OCI-LY1 (cell line): ENCODE measurements around the gene MS4A4E.

Experiments
- H2AFZ ChIP-seq: fragments of 200-600 bp; sonication (generic), shearing (Covaris generic); 2 replicates; pipeline ENCODE4 v1.6.0; 2014; ENCODE audit warnings: antibody characterized with exemption, mild to moderate bottlenecking, low read length
- H3F3A ChIP-seq: fragments of 200-600 bp; sonication (generic), shearing (Covaris generic); 2 replicates; pipeline ENCODE4 v1.6.0; 2014; ENCODE audit warnings: mild to moderate bottlenecking, antibody characterized with exemption, low read length, moderate library complexity; ENCODE audit not compliant: insufficient read depth
- H3K27ac ChIP-seq: fragments of 200-600 bp; sonication (generic); 2 replicates; pipeline ENCODE4 v1.5.1; 2014; ENCODE audit warnings: low read length, mixed run types, mild to moderate bottlenecking, low read depth; ENCODE audit not compliant: poor library complexity, severe bottlenecking
- H3K27me3 ChIP-seq: fragments of 200-600 bp; sonication (generic); 2 replicates; pipeline ENCODE4 v1.6.0; 2014; ENCODE audit warnings: antibody characterized with exemption, mild to moderate bottlenecking, low read length, moderate library complexity; ENCODE audit not compliant: insufficient read depth
- H3K36me3 ChIP-seq: fragments of 200-600 bp; sonication (generic); 2 replicates; pipeline ENCODE4 v1.6.1; 2014; ENCODE audit warnings: mild to moderate bottlenecking, antibody characterized with exemption, low read length, moderate library complexity, mixed read lengths; ENCODE audit not compliant: insufficient read depth
- H3K4me1 ChIP-seq: fragments of 200-600 bp; sonication (generic); 2 replicates; pipeline ENCODE4 v1.5.1; 2014; ENCODE audit warnings: mild to moderate bottlenecking, low read length, moderate library complexity; ENCODE audit not compliant: insufficient read depth, severe bottlenecking
- H3K4me2 ChIP-seq: fragments of 200-600 bp; sonication (generic), shearing (Covaris generic); 2 replicates; pipeline ENCODE4 v1.6.1; 2014; ENCODE audit warnings: low read length
- H3K4me3 ChIP-seq: fragments of 200-600 bp; sonication (generic); 2 replicates; pipeline ENCODE4 v1.5.1; 2014; ENCODE audit warnings: low read length, low read depth, mild to moderate bottlenecking, mixed read lengths; ENCODE audit not compliant: poor library complexity, severe bottlenecking
- H3K79me2 ChIP-seq: fragments of 200-600 bp; shearing (Covaris generic); 2 replicates; pipeline ENCODE4 v1.6.1; 2016; ENCODE audit warnings: mixed run types, low read length, mixed read lengths; ENCODE audit not compliant: insufficient read depth
- H3K9ac ChIP-seq: fragments of 200-600 bp; sonication (generic), shearing (Covaris generic); 2 replicates; pipeline ENCODE4 v1.6.1; 2014; ENCODE audit warnings: mild to moderate bottlenecking, low read length, mixed read lengths
- H3K9me2 ChIP-seq: fragments of 200-600 bp; sonication (generic), shearing (Covaris generic); 2 replicates; pipeline ENCODE4 v1.6.1; 2014; ENCODE audit warnings: low read depth, mild to moderate bottlenecking, low read length, mixed read lengths
- H3K9me3 ChIP-seq: fragments of 200-600 bp; shearing (Covaris generic); 2 replicates; pipeline ENCODE4 v1.6.1; 2014; ENCODE audit warnings: low read length, mixed read lengths
- H4K20me1 ChIP-seq: fragments of 200-600 bp; sonication (generic), shearing (Covaris generic); 2 replicates; pipeline ENCODE4 v1.6.0; 2016; ENCODE audit warnings: mild to moderate bottlenecking, low read length; ENCODE audit not compliant: insufficient read depth
- CTCF ChIP-seq: fragments of 200-600 bp; sonication (generic), shearing (Covaris generic); IDR thresholded peaks from 2 replicates; pipeline ENCODE4 v1.5.1; 2017; ENCODE audit warnings: mild to moderate bottlenecking, antibody characterized with exemption, low read length, moderate library complexity, mixed read lengths
- EZH2 ChIP-seq: fragments of 200-600 bp; sonication (generic), shearing (Covaris generic); IDR thresholded peaks from 2 replicates; pipeline ENCODE4 v1.8.0; 2017; ENCODE audit warnings: borderline replicate concordance, mixed run types, mild to moderate bottlenecking, antibody characterized with exemption, low read length, moderate library complexity, mixed read lengths

MS4A4E gene

GRCh38 chr11:60252213-60253108 is 9.5 kb upstream of the MS4A4E start:
- no peak for TF ChIP-seq CTCF
- TF ChIP-seq EZH2: no peak
- no peaks in the 10 kb centered on the region for H3K36me3 ChIP-seq
- H3K9me2 ChIP-seq: no peaks in the 10 kb centered on the region
- no peak overlapping the region for H3K27ac ChIP-seq
- H2AFZ ChIP-seq: no peak overlapping the region
- no peak overlapping the region for H3K4me3 ChIP-seq
- H3K4me1 ChIP-seq: no peaks in the 10 kb centered on the region
- no peaks in the 10 kb centered on the region for H3K27me3 ChIP-seq
- no peak overlapping the region for H3K4me2 ChIP-seq
- H3K9me3 ChIP-seq: peaks cover 8% of the 10 kb centered on the region
- H3F3A ChIP-seq: no peaks in the 10 kb centered on the region
- H4K20me1 ChIP-seq: no peaks in the 10 kb centered on the region
- H3K79me2 ChIP-seq: no peaks in the 10 kb centered on the region
- no peak overlapping the region for H3K9ac ChIP-seq

GRCh38 chr11:60251485-60252212 is 8.7 kb upstream of the MS4A4E start:
- Histone ChIP-seq H3K9me2 (no peaks in the 10 kb centered on the region), H3K4me1 (no peaks in the 10 kb centered on the region), H3K79me2 (no peaks in the 10 kb centered on the region), H3K9ac (no peak overlapping the region), H3K36me3 (no peaks in the 10 kb centered on the region), H3F3A (no peaks in the 10 kb centered on the region), H3K4me3 (no peak overlapping the region), H2AFZ (no peak overlapping the region), H3K9me3 (peaks cover 8% of the 10 kb centered on the region), H4K20me1 (no peaks in the 10 kb centered on the region), H3K4me2 (no peak overlapping the region), H3K27me3 (no peaks in the 10 kb centered on the region), H3K27ac (no peak overlapping the region)
- TF ChIP-seq EZH2: no peak

GRCh38 chr11:60241786-60242185 is 1.2 kb downstream of the MS4A4E start:
- Histone ChIP-seq H3K27ac (no peak overlapping the region), H3K9ac (no peak overlapping the region), H3K4me2 (no peak overlapping the region), H3K79me2 (no peaks in the 10 kb centered on the region), H3K4me1 (no peaks in the 10 kb centered on the region), H2AFZ (no peak overlapping the region), H3K27me3 (no peaks in the 10 kb centered on the region), H3K36me3 (no peaks in the 10 kb centered on the region), H3K9me3 (no peaks in the 10 kb centered on the region), H3F3A (no peaks in the 10 kb centered on the region), H3K4me3 (no peak overlapping the region), H3K9me2 (no peaks in the 10 kb centered on the region), H4K20me1 (no peaks in the 10 kb centered on the region)
- TF ChIP-seq CTCF (no peak), EZH2 (no peak)
